Sigmoid colon (tissue), 4 donors: ENCODE results near the gene B4GALT4.

ENCODE experiments used
- EP300 ChIP-seq, 4 donors: sonication (generic); formaldehyde crosslinking; IDR thresholded peaks; one replicate each; pipeline ENCODE4 v1.6.1; 2017; ENCODE audit warnings: antibody characterized with exemption in 4 of 4
- TF ChIP-seq, protein P1 (sequence below), 4 experiments: fragments of 450-650 bp in 3 of 4; fragments of 200-600 bp in 1 of 4; IDR thresholded peaks; one replicate each; pipeline ENCODE4 v1.5.1; 2016 to 2019; ENCODE audit warnings: antibody characterized with exemption in 4 of 4, mild to moderate bottlenecking in 3 of 4, moderate library complexity in 2 of 4

DNA sequence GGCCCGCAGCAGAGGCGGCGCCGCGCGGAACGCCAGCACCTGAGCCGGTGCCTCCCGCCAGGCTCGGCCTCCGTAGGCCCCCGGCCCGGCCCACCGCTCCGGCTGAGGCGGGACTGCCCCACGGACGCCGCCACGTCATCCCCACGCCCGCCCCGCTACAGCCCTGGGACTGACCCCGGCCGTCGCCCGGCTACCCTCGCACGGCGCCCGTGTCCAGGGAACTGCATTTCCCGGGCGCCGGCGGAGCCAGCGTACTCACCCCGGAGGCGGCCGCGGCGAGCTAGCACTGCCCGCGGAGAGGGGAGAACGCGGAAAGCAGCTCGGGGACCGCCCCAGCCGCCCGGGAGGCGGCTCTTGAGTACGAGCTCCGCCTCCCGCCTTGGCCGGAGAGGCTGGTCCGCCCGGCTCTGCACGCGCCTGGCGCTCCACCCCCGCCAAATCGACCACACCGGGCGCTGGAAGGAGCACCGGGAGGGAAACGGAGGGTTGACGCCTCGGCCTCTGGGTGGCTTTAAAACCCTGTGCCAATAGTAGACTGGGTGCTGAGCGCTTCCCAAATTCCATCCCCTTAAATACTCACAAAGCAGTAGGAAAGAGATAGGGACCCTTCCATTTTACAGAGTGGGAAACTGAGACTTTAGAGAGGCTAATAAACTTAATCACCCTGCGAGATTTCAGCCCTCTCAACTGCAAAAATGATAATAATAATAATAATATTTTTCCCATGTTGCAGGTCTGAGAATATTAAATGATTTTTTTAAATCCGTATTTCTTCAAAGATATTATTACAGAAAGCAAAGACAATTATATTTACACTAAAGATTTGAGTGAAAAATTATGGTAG is at the start of gene B4GALT4:
- TF ChIP-seq, protein P1, sequence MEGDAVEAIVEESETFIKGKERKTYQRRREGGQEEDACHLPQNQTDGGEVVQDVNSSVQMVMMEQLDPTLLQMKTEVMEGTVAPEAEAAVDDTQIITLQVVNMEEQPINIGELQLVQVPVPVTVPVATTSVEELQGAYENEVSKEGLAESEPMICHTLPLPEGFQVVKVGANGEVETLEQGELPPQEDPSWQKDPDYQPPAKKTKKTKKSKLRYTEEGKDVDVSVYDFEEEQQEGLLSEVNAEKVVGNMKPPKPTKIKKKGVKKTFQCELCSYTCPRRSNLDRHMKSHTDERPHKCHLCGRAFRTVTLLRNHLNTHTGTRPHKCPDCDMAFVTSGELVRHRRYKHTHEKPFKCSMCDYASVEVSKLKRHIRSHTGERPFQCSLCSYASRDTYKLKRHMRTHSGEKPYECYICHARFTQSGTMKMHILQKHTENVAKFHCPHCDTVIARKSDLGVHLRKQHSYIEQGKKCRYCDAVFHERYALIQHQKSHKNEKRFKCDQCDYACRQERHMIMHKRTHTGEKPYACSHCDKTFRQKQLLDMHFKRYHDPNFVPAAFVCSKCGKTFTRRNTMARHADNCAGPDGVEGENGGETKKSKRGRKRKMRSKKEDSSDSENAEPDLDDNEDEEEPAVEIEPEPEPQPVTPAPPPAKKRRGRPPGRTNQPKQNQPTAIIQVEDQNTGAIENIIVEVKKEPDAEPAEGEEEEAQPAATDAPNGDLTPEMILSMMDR (IDR thresholded peaks at IDR 0.05): no peak
- TF ChIP-seq EP300 (IDR thresholded peaks at IDR 0.05): no peak
